ENCODE measurements around the gene TBC1D7. TPM values are rescaled to one million over a fixed set of nuclear protein-coding genes. Genes with fewer than 3 reads are reported as not detected.

The TBC1D7 gene
- polyA plus RNA-seq, 2 of the 4 experiments (the other 2 are of a cell fraction), result 34.6 to 55.9 TPM

DNA sequence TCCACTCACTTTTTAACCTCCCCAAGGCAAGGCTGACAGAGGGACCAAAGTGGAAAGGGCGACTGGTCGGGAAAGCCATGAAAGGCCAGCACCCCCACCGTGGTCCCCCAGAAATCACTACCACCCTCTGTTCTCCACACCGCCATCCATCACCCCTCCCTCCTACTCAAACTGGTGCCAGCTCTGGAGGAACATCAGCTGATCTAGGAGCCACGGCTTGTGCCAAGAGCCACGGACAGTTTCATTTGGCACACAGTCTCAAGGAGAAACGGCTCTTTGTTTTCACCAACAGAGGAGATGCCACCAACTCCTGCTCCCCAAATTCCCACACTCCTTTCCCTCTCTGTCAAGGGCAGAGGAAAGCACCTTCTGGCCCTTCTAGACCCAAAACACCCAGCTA is 26.0 kb downstream of the TBC1D7 start:
- DNase-seq (ENCODE audit: low read depth in 1 of 2, low spot score in 1 of 2), result no peak
- CTCF ChIA-PET, result interaction anchor here (0.6 to 1.9 kb wide), 5 partner anchors 26 to 273 kb away, joined by 3 to 5 read pairs (median 3); partner anchors contain the start of gene TBC1D7
- peak overlapping the region; percentile 87 to 94 for H3K27ac ChIP-seq

DNA sequence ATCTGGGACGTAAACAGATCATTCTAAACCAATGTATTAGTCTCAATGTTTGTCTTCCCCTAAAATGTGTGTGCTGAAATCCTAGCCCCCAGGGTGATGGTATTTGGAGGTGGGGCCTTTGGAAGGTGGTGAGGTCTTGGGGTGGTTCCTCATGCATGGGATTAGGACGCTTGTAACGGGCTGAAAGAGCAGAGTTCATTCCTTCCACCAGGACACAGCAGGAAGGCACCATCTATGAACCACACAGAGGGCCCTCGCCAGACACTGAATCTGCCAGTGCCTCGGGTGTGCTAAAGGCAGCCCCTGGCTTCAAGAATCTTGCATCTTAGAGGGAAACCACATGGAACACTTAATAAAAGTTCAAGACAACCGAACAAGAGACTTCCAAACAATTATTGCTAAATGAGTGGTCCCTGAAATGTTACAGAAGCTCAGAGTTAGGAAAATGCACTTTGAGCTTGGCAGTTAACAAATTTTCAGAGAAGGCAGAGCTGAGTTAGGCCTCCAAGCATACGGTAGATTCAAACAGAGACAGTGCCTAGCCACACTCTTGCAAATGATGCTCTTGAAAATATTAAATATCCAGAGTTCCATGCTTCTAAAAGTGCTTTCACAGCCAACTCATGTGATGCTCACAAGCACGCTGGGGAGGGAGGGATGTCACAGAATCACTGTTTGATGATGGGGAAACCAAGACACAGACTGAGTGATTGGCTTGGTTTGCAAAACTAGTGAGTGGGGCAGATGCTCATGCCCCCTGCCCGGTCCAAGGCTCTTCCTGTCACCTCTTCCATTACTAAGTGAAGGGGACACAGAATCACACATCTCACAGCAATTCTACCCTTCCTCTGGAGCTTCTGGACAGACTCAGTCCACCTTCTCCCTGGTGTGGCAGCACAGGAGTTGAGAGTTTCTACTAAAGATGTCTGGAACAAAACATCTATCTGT is 27.4 kb downstream of the TBC1D7 start:
- ATAC-seq, result no peak
- POLR2A ChIA-PET, result no interaction called here
- Histone ChIP-seq H3K4me1 (peaks cover 44% of the 10 kb centered on the region), H3K4me3 (no peak overlapping the region), H3K4me2 (no peak overlapping the region), H3K9me3 (no peaks in the 10 kb centered on the region), H3K27ac (peak overlapping the region; percentile 87 to 94; a peak in 4 of 6 replicates)
- CTCF ChIA-PET, result interaction anchor here (0.7 to 1.9 kb wide), 5 partner anchors 13 to 274 kb away, joined by 3 to 5 read pairs (median 3); no protein-coding TSS in a partner anchor
- FAIRE-seq, result no peak
- DNase-seq (ENCODE audit: low read depth in 1 of 2, low spot score in 1 of 2), result no peak
- WGBS (ENCODE audit: missing lambda C conversion rate), result 91% methylated on average over 9 of the region's 9 CpGs
- TF ChIP-seq, protein P1, sequence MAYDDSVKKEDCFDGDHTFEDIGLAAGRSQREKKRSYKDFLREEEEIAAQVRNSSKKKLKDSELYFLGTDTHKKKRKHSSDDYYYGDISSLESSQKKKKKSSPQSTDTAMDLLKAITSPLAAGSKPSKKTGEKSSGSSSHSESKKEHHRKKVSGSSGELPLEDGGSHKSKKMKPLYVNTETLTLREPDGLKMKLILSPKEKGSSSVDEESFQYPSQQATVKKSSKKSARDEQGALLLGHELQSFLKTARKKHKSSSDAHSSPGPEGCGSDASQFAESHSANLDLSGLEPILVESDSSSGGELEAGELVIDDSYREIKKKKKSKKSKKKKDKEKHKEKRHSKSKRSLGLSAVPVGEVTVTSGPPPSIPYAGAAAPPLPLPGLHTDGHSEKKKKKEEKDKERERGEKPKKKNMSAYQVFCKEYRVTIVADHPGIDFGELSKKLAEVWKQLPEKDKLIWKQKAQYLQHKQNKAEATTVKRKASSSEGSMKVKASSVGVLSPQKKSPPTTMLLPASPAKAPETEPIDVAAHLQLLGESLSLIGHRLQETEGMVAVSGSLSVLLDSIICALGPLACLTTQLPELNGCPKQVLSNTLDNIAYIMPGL (CRISPR knock-in tag; IDR thresholded peaks at IDR 0.05; ENCODE audit: borderline replicate concordance), result no peak
- no peak for TF ChIP-seq RAD21 (conservative IDR thresholded peaks at IDR 0.05 in 1 of 2, IDR thresholded peaks at IDR 0.05 in 1 of 2)
- no peak for TF ChIP-seq HDAC2 (IDR thresholded peaks at IDR 0.05)
- no peak for TF ChIP-seq FOXS1 (CRISPR knock-in tag; IDR thresholded peaks at IDR 0.05)
- no peak for TF ChIP-seq EP300 (IDR thresholded peaks at IDR 0.05)
- no peak for TF ChIP-seq NR3C1 (IDR thresholded peaks at IDR 0.05)
- TF ChIP-seq SMC3 (IDR thresholded peaks at IDR 0.05), result no peak
- no peak for TF ChIP-seq RFX5 (IDR thresholded peaks at IDR 0.05)
- TF ChIP-seq, protein P2, sequence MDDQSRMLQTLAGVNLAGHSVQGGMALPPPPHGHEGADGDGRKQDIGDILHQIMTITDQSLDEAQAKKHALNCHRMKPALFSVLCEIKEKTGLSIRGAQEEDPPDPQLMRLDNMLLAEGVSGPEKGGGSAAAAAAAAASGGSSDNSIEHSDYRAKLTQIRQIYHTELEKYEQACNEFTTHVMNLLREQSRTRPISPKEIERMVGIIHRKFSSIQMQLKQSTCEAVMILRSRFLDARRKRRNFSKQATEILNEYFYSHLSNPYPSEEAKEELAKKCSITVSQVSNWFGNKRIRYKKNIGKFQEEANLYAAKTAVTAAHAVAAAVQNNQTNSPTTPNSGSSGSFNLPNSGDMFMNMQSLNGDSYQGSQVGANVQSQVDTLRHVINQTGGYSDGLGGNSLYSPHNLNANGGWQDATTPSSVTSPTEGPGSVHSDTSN (IDR thresholded peaks at IDR 0.05), result no peak
- TF ChIP-seq, protein P3, sequence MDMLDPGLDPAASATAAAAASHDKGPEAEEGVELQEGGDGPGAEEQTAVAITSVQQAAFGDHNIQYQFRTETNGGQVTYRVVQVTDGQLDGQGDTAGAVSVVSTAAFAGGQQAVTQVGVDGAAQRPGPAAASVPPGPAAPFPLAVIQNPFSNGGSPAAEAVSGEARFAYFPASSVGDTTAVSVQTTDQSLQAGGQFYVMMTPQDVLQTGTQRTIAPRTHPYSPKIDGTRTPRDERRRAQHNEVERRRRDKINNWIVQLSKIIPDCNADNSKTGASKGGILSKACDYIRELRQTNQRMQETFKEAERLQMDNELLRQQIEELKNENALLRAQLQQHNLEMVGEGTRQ (IDR thresholded peaks at IDR 0.05), result no peak
- TF ChIP-seq ESRRA (IDR thresholded peaks at IDR 0.05; ENCODE audit: borderline replicate concordance, low read length), result no peak
- no peak for TF ChIP-seq ZFP36 (IDR thresholded peaks at IDR 0.05; ENCODE audit: borderline replicate concordance, partially characterized antibody)
- no peak for TF ChIP-seq HOXB13 (CRISPR knock-in tag; IDR thresholded peaks at IDR 0.05; ENCODE audit: low read depth)
- no peak for TF ChIP-seq FOSB (CRISPR knock-in tag; IDR thresholded peaks at IDR 0.05)
- no peak for TF ChIP-seq EHMT2 (IDR thresholded peaks at IDR 0.05; ENCODE audit: low read depth)
- TF ChIP-seq, protein P4, sequence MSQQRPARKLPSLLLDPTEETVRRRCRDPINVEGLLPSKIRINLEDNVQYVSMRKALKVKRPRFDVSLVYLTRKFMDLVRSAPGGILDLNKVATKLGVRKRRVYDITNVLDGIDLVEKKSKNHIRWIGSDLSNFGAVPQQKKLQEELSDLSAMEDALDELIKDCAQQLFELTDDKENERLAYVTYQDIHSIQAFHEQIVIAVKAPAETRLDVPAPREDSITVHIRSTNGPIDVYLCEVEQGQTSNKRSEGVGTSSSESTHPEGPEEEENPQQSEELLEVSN (IDR thresholded peaks at IDR 0.05; ENCODE audit: borderline replicate concordance, low read depth), result no peak
- TF ChIP-seq POLR2A (IDR thresholded peaks at IDR 0.05; ENCODE audit: low read length), result no peak
- TF ChIP-seq KDM1A (IDR thresholded peaks at IDR 0.05; ENCODE audit: low read depth), result no peak
- TF ChIP-seq MYC (IDR thresholded peaks at IDR 0.05; ENCODE audit: borderline replicate concordance, low read length), result no peak

More for the DNA sequence above, 26.0 kb downstream of the TBC1D7 start:
- FAIRE-seq (no peak), ATAC-seq (no peak)
- Histone ChIP-seq H3K4me2 (peak overlapping the region; percentile 64), H3K9me3 (no peaks in the 10 kb centered on the region), H3K4me3 (no peak overlapping the region), H3K4me1 (peaks cover 57% of the 10 kb centered on the region)
- 91% methylated on average over 7 of the region's 7 CpGs for WGBS (ENCODE audit: missing lambda C conversion rate)
- TF ChIP-seq TFCP2L1 (CRISPR knock-in tag; IDR thresholded peaks at IDR 0.05) (no peak), BHLHE40 (IDR thresholded peaks at IDR 0.05; ENCODE audit: low read depth, low read length) (no peak), FOSL2 (IDR thresholded peaks at IDR 0.05) (no peak), FOSL2 (CRISPR knock-in tag; IDR thresholded peaks at IDR 0.05) (no peak)
- POLR2A ChIA-PET, result interaction anchor here (0.7 to 2.3 kb wide), 4 partner anchors 13 to 313 kb away, joined by 3 to 28 read pairs (median 6); partner anchors contain the start of genes NOL7, SIRT5 and TBC1D7

Measured in A549 (cell line).